HepG2 (cell line): ENCODE data around the gene RPRD2. TPM values are rescaled to one million over a fixed set of nuclear protein-coding genes. Genes with fewer than 3 reads are reported as not detected.

Experiments
- ATAC-seq: fragments of 200-7000 bp; cut with Tn5 transposase; 3 replicates; pipeline ENCODE4 v1.9.1; 2020; ENCODE audit warnings: mild to moderate bottlenecking, moderate library complexity
- BruUV-seq: library from RNA; stranded (reverse); fragments of 400-500 nt; replicated peaks from 2 replicates; lab custom pipeline; 2021; lab: Mats Ljungman, UMichigan
- CTCF ChIA-PET: fragments of 300-600 bp; formaldehyde crosslinking; extraction: SDS; loops from one replicate; lab custom pipeline; 2021; ENCODE audit warnings: low total read pairs, inconsistent platforms, low intra/inter-chr PET ratio; lab: Yijun Ruan, JAX
- POLR2A ChIA-PET: fragments of 350-600 bp; sonication (Branson Sonifier 250); formaldehyde crosslinking; loops from one replicate; lab custom pipeline; 2020; ENCODE audit warnings: antibody characterized with exemption, inconsistent platforms; lab: Yijun Ruan, JAX
- DNase-seq: peaks from one replicate; pipeline ENCODE4 v3.0.0-alpha.2; 2015; ENCODE audit warnings: low spot score
- FAIRE-seq: peaks from 3 replicates; lab custom pipeline; 2011; peaks lifted over from hg19 to GRCh38; lab: Jason Lieb, UNC
- H2AFZ ChIP-seq: one replicate; pipeline ENCODE4 v1.6.1; 2011; ENCODE audit warnings: low read length, inconsistent platforms
- H3K27ac ChIP-seq: fragments of 300-600 bp; 3 replicates; pipeline ENCODE4 v1.8.0; 2011; ENCODE audit warnings: mixed run types, mild to moderate bottlenecking, mixed read lengths, low read length, inconsistent platforms; ENCODE audit not compliant: insufficient read depth; ENCODE audit errors: extremely low read length
- H3K27me3 ChIP-seq, 2 experiments: fragments of 200-600 bp in 1 of 2; 2 replicates in 1 of 2; 3 replicates in 1 of 2; pipeline versions ENCODE4 v1.6.0 to v1.8.0; 2011; ENCODE audit warnings: low read length in 2 of 2, mild to moderate bottlenecking in 2 of 2, moderate library complexity in 2 of 2, inconsistent platforms in 1 of 2; ENCODE audit not compliant: insufficient read depth in 2 of 2, control insufficient read depth in 1 of 2
- H3K36me3 ChIP-seq, 2 experiments: fragments of 200-600 bp in 1 of 2; replicated peaks in 1 of 2; 2 replicates in 1 of 2; 3 replicates in 1 of 2; pipeline versions ENCODE4 v1.5.1 to v1.8.0; 2011; ENCODE audit warnings: low read length in 2 of 2, inconsistent platforms in 1 of 2; ENCODE audit not compliant: insufficient read depth in 2 of 2, control insufficient read depth in 1 of 2
- H3K4me1 ChIP-seq: 2 replicates; pipeline ENCODE4 v1.5.1; 2012; ENCODE audit warnings: low read length, inconsistent platforms; ENCODE audit not compliant: insufficient read depth
- H3K4me2 ChIP-seq: 2 replicates; pipeline ENCODE4 v1.6.0; 2011; ENCODE audit warnings: low read depth, low read length, inconsistent platforms
- H3K4me3 ChIP-seq, 3 experiments: fragments of 200-600 bp in 1 of 3; sonication (generic), shearing (Covaris generic) in 1 of 3; replicated peaks in 1 of 3; 2 replicates each; pipeline ENCODE4 v1.5.1; 2011 to 2016; ENCODE audit warnings: low read length in 3 of 3, inconsistent platforms in 2 of 3, low read depth in 2 of 3, mild to moderate bottlenecking in 2 of 3, control low read depth in 1 of 3, mixed read lengths in 1 of 3; ENCODE audit not compliant: insufficient read depth in 1 of 3
- H3K79me2 ChIP-seq: one replicate; pipeline ENCODE4 v1.6.1; 2011; ENCODE audit warnings: low read length, inconsistent platforms; ENCODE audit not compliant: insufficient read depth
- H3K9ac ChIP-seq: 2 replicates; pipeline ENCODE4 v1.6.0; 2011; ENCODE audit warnings: mild to moderate bottlenecking, low read depth, low read length, inconsistent platforms; ENCODE audit not compliant: insufficient read depth
- H3K9me3 ChIP-seq: 2 replicates; pipeline ENCODE4 v1.5.1; 2012; ENCODE audit warnings: mild to moderate bottlenecking, low read length
- H4K20me1 ChIP-seq: 2 replicates; pipeline ENCODE4 v1.6.0; 2011; ENCODE audit warnings: inconsistent platforms, mild to moderate bottlenecking, low read length, moderate library complexity; ENCODE audit not compliant: insufficient read depth
- CHD2 ChIP-seq: IDR thresholded peaks from 2 replicates; pipeline ENCODE4 v1.6.1; 2011; ENCODE audit warnings: low read depth, low read length, improper control_type of control experiment
- FOXO1 ChIP-seq: sonication (generic); formaldehyde crosslinking; IDR thresholded peaks from 2 replicates; pipeline ENCODE4 v1.4.0; 2020; ENCODE audit warnings: missing genetic modification reagents
- GATA4 ChIP-seq: sonication (generic); IDR thresholded peaks from 2 replicates; pipeline ENCODE4 v1.6.1; 2016; ENCODE audit warnings: antibody characterized with exemption, low read depth, borderline replicate concordance
- HOXA5 ChIP-seq: sonication (generic); formaldehyde crosslinking; IDR thresholded peaks from 2 replicates; pipeline ENCODE4 v1.4.0; 2020; ENCODE audit warnings: missing genetic modification reagents
- ISL2 ChIP-seq: sonication (generic); formaldehyde crosslinking; IDR thresholded peaks from 2 replicates; pipeline ENCODE4 v1.5.0; 2020; ENCODE audit warnings: missing genetic modification reagents
- NCOA2 ChIP-seq: sonication (generic); formaldehyde crosslinking; IDR thresholded peaks from 2 replicates; pipeline ENCODE4 v1.8.0; 2022; ENCODE audit warnings: inconsistent platforms
- NR2C2 ChIP-seq: sonication (generic); formaldehyde crosslinking; IDR thresholded peaks from 2 replicates; pipeline ENCODE4 v1.4.0; 2020; ENCODE audit warnings: missing genetic modification reagents, mild to moderate bottlenecking, moderate library complexity, borderline replicate concordance
- POGZ ChIP-seq: sonication (generic); formaldehyde crosslinking; IDR thresholded peaks from 2 replicates; pipeline ENCODE4 v1.4.0; 2020; ENCODE audit warnings: mild to moderate bottlenecking, missing genetic modification reagents
- RXRB ChIP-seq: IDR thresholded peaks from 2 replicates; pipeline ENCODE4 v1.6.1; 2016; ENCODE audit warnings: borderline replicate concordance, missing genetic modification reagents, missing compliant biosample characterization
- U2AF1 ChIP-seq: fragments of 200-400 bp; formaldehyde crosslinking; optimal IDR thresholded peaks from 2 replicates; pipeline ENCODE3; 2017; ENCODE audit warnings: mild to moderate bottlenecking, low read depth, low read length
- YEATS2 ChIP-seq: sonication (generic); formaldehyde crosslinking; IDR thresholded peaks from 2 replicates; pipeline ENCODE4 v1.4.0; 2020; ENCODE audit warnings: missing genetic modification reagents, borderline replicate concordance
- WGBS: methylation state at CpG from one replicate; pipeline ENCODE4 v1.1.6; 2017; ENCODE audit warnings: low lambda C conversion rate; 5-methylcytosine and 5-hydroxymethylcytosine counted together
- in situ Hi-C: cut with HindIII; loops from 2 replicates; pipeline ENCODE4 v1.10.0; 2017; ENCODE audit warnings: low pct_unique_long_range_greater_than_20kb; ENCODE audit not compliant: extremely low pct_ligation_motif_present
- intact Hi-C: fragments of 100-400 bp; cut with micrococcal nuclease; formaldehyde crosslinking; loops from one replicate; pipeline ENCODE4 v1.10.0; 2022; ENCODE audit not compliant: unreplicated experiment
- polyA plus RNA-seq, 8 experiments: library from polyadenylated mRNA; depleted of rRNA in 3 of 8; stranded (reverse) in 7 of 8; unstranded in 1 of 8; fragments of >200 nt; fragmentation: Illumina TruSeq in 4 of 8; extraction: Trizol in 4 of 8; gene quantifications; 2 replicates each; pipeline versions ENCODE4 v1.2.1 to v1.2.3, GENCODE V29; 2011 to 2016; ENCODE audit warnings: low read depth in 4 of 8, missing spikeins in 1 of 8, mixed read lengths in 1 of 8; ENCODE audit not compliant: insufficient read depth in 1 of 8
- total RNA-seq, 5 experiments: library from RNA; depleted of rRNA; stranded (reverse); fragments of >200 nt; fragmentation: Illumina TruSeq; extraction: Trizol; gene quantifications; 2 replicates each; pipeline ENCODE4 v1.2.3, GENCODE V29; 2016; ENCODE audit warnings: low read depth in 1 of 5
- TF ChIP-seq, protein P1 (sequence below): IDR thresholded peaks from 2 replicates; pipeline ENCODE4 v1.6.1; 2016; ENCODE audit warnings: mild to moderate bottlenecking, missing biosample characterization, missing genetic modification reagents
- TF ChIP-seq, protein P2 (sequence below): IDR thresholded peaks from 2 replicates; pipeline ENCODE4 v1.6.1; 2016; ENCODE audit warnings: low read depth, control low read depth
- TF ChIP-seq, protein P3 (sequence below): sonication (generic); formaldehyde crosslinking; IDR thresholded peaks from 2 replicates; pipeline ENCODE4 v1.4.0; 2020; ENCODE audit warnings: missing genetic modification reagents, mild to moderate bottlenecking, borderline replicate concordance

The RPRD2 gene
- total and polyA plus RNA-seq, 2 of the 13 experiments (the other 11 are each of a cell fraction or from before 2014, with no cell fraction given), result 8.0 to 8.9 TPM

DNA sequence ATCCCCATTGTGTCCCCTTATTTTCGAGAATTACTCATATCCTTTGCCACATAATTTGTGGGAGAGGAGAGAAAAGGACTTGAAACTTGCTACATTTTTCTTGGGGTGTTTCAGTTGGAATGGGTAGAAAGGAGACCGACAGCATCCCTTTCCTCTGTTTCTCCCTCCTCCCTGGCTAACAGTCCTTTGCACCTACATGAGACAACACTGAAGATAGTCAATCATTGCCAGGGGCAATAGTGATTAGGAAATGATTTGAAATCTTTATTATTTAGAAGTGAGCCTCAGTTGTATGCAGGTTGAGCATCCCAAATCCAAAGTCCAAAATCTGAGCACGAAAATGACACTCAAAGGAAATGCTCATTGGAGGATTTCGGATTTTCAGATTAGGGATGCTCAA, 115.4 kb downstream of the RPRD2 start:
- WGBS, result 2% methylated on average over 4 of the region's 4 CpGs
- H3K4me1 ChIP-seq, result peaks cover 62% of the 10 kb centered on the region
- no peak overlapping the region for H3K9ac ChIP-seq
- H3K4me2 ChIP-seq, result peak overlapping the region; percentile 53
- intact Hi-C loops (no loop called here), in situ Hi-C loops (no loop called here)
- ChIA-PET POLR2A (interaction anchor here (0.6 to 1.2 kb wide), 3 partner anchors 8 to 198 kb away, joined by 3 to 5 read pairs (median 3); no protein-coding TSS in a partner anchor), CTCF (no interaction called here)
- H3K79me2 ChIP-seq, result no peaks in the 10 kb centered on the region
- peak overlapping the region; percentile 35 for H3K27ac ChIP-seq
- TF ChIP-seq, protein P1, sequence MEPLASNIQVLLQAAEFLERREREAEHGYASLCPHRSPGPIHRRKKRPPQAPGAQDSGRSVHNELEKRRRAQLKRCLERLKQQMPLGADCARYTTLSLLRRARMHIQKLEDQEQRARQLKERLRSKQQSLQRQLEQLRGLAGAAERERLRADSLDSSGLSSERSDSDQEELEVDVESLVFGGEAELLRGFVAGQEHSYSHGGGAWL (CRISPR knock-in tag), result no peak
- 0 out of 2 replicates have a peak, but pooled peaks have one; percentile 0 for TF ChIP-seq POGZ (CRISPR knock-in tag)
- TF ChIP-seq, protein P2, sequence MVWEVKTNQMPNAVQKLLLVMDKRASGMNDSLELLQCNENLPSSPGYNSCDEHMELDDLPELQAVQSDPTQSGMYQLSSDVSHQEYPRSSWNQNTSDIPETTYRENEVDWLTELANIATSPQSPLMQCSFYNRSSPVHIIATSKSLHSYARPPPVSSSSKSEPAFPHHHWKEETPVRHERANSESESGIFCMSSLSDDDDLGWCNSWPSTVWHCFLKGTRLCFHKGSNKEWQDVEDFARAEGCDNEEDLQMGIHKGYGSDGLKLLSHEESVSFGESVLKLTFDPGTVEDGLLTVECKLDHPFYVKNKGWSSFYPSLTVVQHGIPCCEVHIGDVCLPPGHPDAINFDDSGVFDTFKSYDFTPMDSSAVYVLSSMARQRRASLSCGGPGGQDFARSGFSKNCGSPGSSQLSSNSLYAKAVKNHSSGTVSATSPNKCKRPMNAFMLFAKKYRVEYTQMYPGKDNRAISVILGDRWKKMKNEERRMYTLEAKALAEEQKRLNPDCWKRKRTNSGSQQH, result no peak
- H3K27me3 ChIP-seq, result no peaks in the 10 kb centered on the region
- no peaks in the 10 kb centered on the region for H3K36me3 ChIP-seq
- FAIRE-seq (no peak), DNase-seq (peak; percentile 41), ATAC-seq (peak; percentile 73)
- BruUV-seq, result no TSS peak
- H3K4me3 ChIP-seq, result no peak overlapping the region; a peak in 1 of 6 replicates
- no peaks in the 10 kb centered on the region for H4K20me1 ChIP-seq
- H3K9me3 ChIP-seq, result no peaks in the 10 kb centered on the region
- no peak overlapping the region for H2AFZ ChIP-seq

DNA sequence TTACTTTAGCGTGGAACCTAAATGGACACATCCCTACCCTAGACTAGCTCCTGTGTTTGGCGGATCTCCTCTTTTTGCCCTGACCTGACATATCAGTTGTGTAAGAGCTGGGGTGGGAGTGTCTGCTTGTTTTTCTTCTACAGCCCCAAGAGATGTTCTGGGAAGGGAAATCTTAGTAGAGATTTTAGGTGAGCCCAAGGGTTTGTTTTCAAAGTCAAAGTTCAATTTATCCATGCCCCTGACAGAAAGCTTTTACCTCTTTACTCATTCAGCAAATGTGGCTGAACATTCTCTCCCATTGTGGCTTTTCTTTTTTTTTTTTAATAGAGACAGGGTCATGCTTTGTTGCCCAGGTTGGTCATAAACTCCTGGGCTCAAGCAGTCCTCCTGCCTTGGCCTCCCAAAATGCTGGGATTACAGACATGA, 116.0 kb downstream of the RPRD2 start:
- peak; percentile 87 for DNase-seq
- 0% methylated on average over 2 of the region's 2 CpGs for WGBS
- TF ChIP-seq FOXO1 (CRISPR knock-in tag) (peak; percentile 52; the same call in 1 of the 2 replicates), NR2C2 (CRISPR knock-in tag) (peak; percentile 59; the same call in 1 of the 2 replicates), CHD2 (no peak), YEATS2 (no peak), NCOA2 (CRISPR knock-in tag) (peak; percentile 40; the same call in 1 of the 2 replicates), HOXA5 (0 out of 2 replicates have a peak, but pooled peaks have one; percentile 40), U2AF1 (no peak), GATA4 (no peak), RXRB (CRISPR knock-in tag) (peak; percentile 77), ISL2 (CRISPR knock-in tag) (peak; percentile 57; the same call in 1 of the 2 replicates)
- TF ChIP-seq, protein P3, sequence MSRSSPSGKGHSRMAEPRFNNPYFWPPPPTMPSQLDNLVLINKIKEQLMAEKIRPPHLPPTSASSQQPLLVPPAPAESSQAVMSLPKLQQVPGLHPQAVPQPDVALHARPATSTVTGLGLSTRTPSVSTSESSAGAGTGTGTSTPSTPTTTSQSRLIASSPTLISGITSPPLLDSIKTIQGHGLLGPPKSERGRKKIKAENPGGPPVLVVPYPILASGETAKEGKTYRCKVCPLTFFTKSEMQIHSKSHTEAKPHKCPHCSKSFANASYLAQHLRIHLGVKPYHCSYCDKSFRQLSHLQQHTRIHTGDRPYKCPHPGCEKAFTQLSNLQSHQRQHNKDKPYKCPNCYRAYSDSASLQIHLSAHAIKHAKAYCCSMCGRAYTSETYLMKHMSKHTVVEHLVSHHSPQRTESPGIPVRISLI (CRISPR knock-in tag), result peak; percentile 66; the same call in 1 of the 2 replicates

More for the DNA sequence above, 116.0 kb downstream of the RPRD2 start:
- Histone ChIP-seq H4K20me1 (no peaks in the 10 kb centered on the region), H3K4me1 (peaks cover 61% of the 10 kb centered on the region), H3K27ac (peak overlapping the region; percentile 35), H3K4me2 (peak overlapping the region; percentile 53), H3K9ac (no peak overlapping the region), H3K79me2 (no peaks in the 10 kb centered on the region), H3K9me3 (no peaks in the 10 kb centered on the region), H3K27me3 (no peaks in the 10 kb centered on the region), H2AFZ (no peak overlapping the region), H3K4me3 (no peak overlapping the region; a peak in 1 of 6 replicates), H3K36me3 (no peaks in the 10 kb centered on the region)
- ATAC-seq (peak; percentile 83), FAIRE-seq (peak; percentile 85)
- BruUV-seq, result no TSS peak
- in situ Hi-C loops (no loop called here), intact Hi-C loops (loop anchor here (5.0 kb wide), 1 partner anchor 142 kb away; no protein-coding TSS in a partner anchor)
- ChIA-PET CTCF (no interaction called here), POLR2A (interaction anchor here (0.6 to 1.2 kb wide), 3 partner anchors 8 to 198 kb away, joined by 3 to 5 read pairs (median 3); no protein-coding TSS in a partner anchor)
